NCI-H2196 (cell line): ENCODE results near the gene KRTAP12-3.
"Not testable (repeated sequence)": the region's sequence is repeated elsewhere in the genome, so short reads cannot be mapped to it uniquely, and the experiment has no call there.

ENCODE experiments used
- DNase-seq: peaks from one replicate; lab custom pipeline; 2025; ENCODE audit not compliant: unreplicated experiment; lab: John Stamatoyannopoulos, UW

Gene KRTAP12-3

GRCh38 chr21:44657635-44658540, at the start of gene KRTAP12-3:
TSS of gene KRTAP12-3 (plus strand) at chr21:44657932. CDS start at chr21:44657980, 48 bp downstream.
- DNase-seq, result no peak

- DNase-seq, result no peak
These were observed 48.5 kb upstream of the KRTAP12-3 start for GRCh38 chr21:44609193-44609592.

GRCh38 chr21:44610157-44610843, 47.4 kb upstream of the KRTAP12-3 start:
- not testable (repeated sequence) for DNase-seq

GRCh38 chr21:44611551-44611950, 46.2 kb upstream of the KRTAP12-3 start:
- no peak for DNase-seq

- DNase-seq, result no peak
These were observed 45.7 kb upstream of the KRTAP12-3 start, which contains the start of gene KRTAP10-8 for GRCh38 chr21:44612029-44612486. TSS of gene KRTAP10-8 (plus strand) at chr21:44612079. CDS start at chr21:44612101, 22 bp downstream.

- DNase-seq, result no peak
These were observed 45.0 kb upstream of the KRTAP12-3 start for GRCh38 chr21:44612669-44613229.

GRCh38 chr21:44613386-44614155, 44.2 kb upstream of the KRTAP12-3 start:
- no peak for DNase-seq

- DNase-seq, result no peak
These were observed 43.5 kb upstream of the KRTAP12-3 start for GRCh38 chr21:44614161-44614631.

GRCh38 chr21:44614961-44615391, 42.8 kb upstream of the KRTAP12-3 start:
- DNase-seq, result no peak

- no peak for DNase-seq
These were observed 42.3 kb upstream of the KRTAP12-3 start for GRCh38 chr21:44615466-44615865.

- no peak for DNase-seq
These were observed 41.7 kb upstream of the KRTAP12-3 start for GRCh38 chr21:44615911-44616590.

GRCh38 chr21:44616591-44616926, 41.2 kb upstream of the KRTAP12-3 start:
- DNase-seq, result no peak

- DNase-seq, result no peak
These were observed 40.6 kb upstream of the KRTAP12-3 start for GRCh38 chr21:44617071-44617501.

GRCh38 chr21:44618504-44618903, 39.2 kb upstream of the KRTAP12-3 start:
- DNase-seq, result no peak

GRCh38 chr21:44618909-44619308, 38.8 kb upstream of the KRTAP12-3 start:
- no peak for DNase-seq

- DNase-seq, result no peak
These were observed 37.8 kb upstream of the KRTAP12-3 start for GRCh38 chr21:44619886-44620285.

- no peak for DNase-seq
These were observed 34.2 kb upstream of the KRTAP12-3 start for GRCh38 chr21:44623575-44623974.

GRCh38 chr21:44625756-44626155, 32.0 kb upstream of the KRTAP12-3 start:
- no peak for DNase-seq

- DNase-seq, result no peak
These were observed 31.5 kb upstream of the KRTAP12-3 start for GRCh38 chr21:44626262-44626661.

GRCh38 chr21:44626673-44627143, 31.0 kb upstream of the KRTAP12-3 start, which contains the start of gene KRTAP10-9:
TSS of gene KRTAP10-9 (plus strand) at chr21:44627093. CDS start at chr21:44627172, 79 bp downstream.
- DNase-seq, result no peak
